ENCODE results near the gene CNTNAP2.

CNTNAP2 gene

GRCh38 chr7:147992698-147993097 is 1876.1 kb downstream of the CNTNAP2 start:
- no peak for DNase-seq

- no peak for DNase-seq
Measured at GRCh38 chr7:147997636-147998035, 1881.0 kb downstream of the CNTNAP2 start.

- DNase-seq = no peak
Measured at GRCh38 chr7:147999962-148000361, 1883.4 kb downstream of the CNTNAP2 start.

- DNase-seq = no peak
Measured at GRCh38 chr7:148011753-148012152, 1895.2 kb downstream of the CNTNAP2 start.

- DNase-seq = no peak
Measured at GRCh38 chr7:148014001-148014400, 1897.4 kb downstream of the CNTNAP2 start.

- no peak for DNase-seq
Measured at GRCh38 chr7:148014541-148014940, 1897.9 kb downstream of the CNTNAP2 start.

- DNase-seq = no peak
Measured at GRCh38 chr7:148017126-148017525, 1900.5 kb downstream of the CNTNAP2 start.

GRCh38 chr7:148020679-148021078 is 1904.1 kb downstream of the CNTNAP2 start:
- DNase-seq = no peak

- no peak for DNase-seq
Measured at GRCh38 chr7:148021507-148022045, 1905.0 kb downstream of the CNTNAP2 start.

GRCh38 chr7:148022832-148023231 is 1906.2 kb downstream of the CNTNAP2 start:
- DNase-seq = no peak

GRCh38 chr7:148026713-148027112 is 1910.1 kb downstream of the CNTNAP2 start:
- no peak for DNase-seq

- no peak for DNase-seq
Measured at GRCh38 chr7:148028165-148028564, 1911.6 kb downstream of the CNTNAP2 start.

- no peak for DNase-seq
Measured at GRCh38 chr7:148031019-148031418, 1914.4 kb downstream of the CNTNAP2 start.

- no peak for DNase-seq
Measured at GRCh38 chr7:148031811-148032210, 1915.2 kb downstream of the CNTNAP2 start.

GRCh38 chr7:148035950-148036349 is 1919.3 kb downstream of the CNTNAP2 start:
- no peak for DNase-seq

GRCh38 chr7:148037044-148037443 is 1920.4 kb downstream of the CNTNAP2 start:
- peak in 1 of 2 donors; percentile 14 for DNase-seq

GRCh38 chr7:148041156-148041555 is 1924.6 kb downstream of the CNTNAP2 start:
- DNase-seq = no peak

- DNase-seq = no peak
Measured at GRCh38 chr7:148042935-148043631, 1926.5 kb downstream of the CNTNAP2 start.

GRCh38 chr7:148044173-148044572 is 1927.6 kb downstream of the CNTNAP2 start:
- no peak for DNase-seq

- DNase-seq = no peak
Measured at GRCh38 chr7:148045521-148045920, 1928.9 kb downstream of the CNTNAP2 start.

- DNase-seq = no peak
Measured at GRCh38 chr7:148049068-148049467, 1932.5 kb downstream of the CNTNAP2 start.

GRCh38 chr7:148050492-148051158 is 1934.0 kb downstream of the CNTNAP2 start:
- DNase-seq = no peak

GRCh38 chr7:148056406-148056805 is 1939.8 kb downstream of the CNTNAP2 start:
- no peak for DNase-seq

- DNase-seq = no peak
Measured at GRCh38 chr7:148058092-148058491, 1941.5 kb downstream of the CNTNAP2 start.
